GM21367 (cell line): ENCODE results near the gene COG4.

Experiments used
- ATAC-seq: cut with Tn5 transposase; IDR thresholded peaks from one replicate; pipeline ENCODE4 v1.9.1; 2021; ENCODE audit not compliant: unreplicated experiment

COG4 gene

DNA sequence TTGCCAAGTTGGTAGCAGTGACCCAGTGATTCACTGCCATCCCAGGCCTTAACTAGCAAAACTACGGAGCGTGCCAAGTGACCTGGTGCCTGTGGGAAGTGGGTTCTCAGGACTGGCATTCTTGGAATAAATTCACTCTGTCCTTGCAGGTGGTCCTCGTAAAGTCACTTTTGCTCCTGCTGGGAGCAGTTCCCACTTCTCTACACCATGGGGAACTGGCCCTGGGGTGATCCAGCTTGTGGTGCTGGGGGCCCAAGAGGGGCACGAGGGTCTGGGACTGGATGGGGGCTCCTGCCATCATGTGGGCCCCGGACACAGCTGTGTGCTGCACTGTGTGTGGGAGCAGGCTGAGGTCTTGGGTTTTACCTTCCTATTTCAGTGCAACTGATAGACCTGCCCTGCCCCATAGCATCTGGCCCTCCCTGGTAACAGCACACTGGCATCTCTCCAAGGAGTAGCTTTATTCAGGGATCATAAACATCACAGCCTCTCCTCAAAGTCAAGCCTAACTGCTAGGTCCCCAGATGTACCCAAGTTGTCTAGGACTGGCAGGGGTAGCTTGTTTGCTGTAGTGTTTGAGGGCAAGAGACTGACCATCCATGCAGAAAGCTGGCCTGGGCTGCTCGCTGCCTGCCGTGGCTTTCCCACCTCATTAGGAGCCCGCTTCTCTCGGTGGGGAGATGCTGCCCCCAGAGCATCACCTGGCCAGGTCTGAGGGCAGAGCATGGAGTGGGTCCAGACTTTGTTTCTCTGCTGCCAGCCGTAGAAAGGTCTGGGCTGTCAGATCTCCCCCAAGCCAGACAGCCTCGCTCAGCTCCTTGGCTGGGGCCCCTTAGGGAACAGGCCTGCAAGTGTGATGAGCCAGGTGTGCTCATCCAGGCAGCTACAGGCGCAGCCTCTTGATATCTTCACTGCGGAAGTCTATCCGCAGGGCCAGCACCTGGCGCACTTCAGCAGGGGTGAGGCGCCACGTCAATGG is 42.9 kb downstream of the COG4 start:
- ATAC-seq = no peak

DNA sequence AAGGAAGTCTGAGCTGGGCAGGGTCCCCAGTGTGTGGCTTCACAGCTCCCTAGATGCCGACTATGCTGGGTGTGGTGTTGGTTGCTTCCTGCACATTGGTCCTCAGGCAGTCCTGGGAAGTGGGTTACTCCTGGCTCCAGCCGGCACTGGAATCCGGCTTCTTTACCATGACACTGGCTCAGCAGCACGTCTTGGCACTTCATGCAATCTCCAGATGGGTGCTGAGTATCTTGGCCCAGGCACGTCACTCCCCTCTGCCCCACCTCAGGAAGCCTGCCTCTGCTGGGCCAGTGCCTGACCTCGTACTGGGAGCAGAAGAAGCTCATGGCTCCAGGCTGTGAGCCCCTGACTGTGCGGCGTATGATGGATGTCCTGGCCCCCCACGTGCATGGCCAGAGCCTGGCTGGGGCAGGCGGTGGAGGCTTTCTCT is 44.4 kb downstream of the COG4 start:
- no peak for ATAC-seq

DNA sequence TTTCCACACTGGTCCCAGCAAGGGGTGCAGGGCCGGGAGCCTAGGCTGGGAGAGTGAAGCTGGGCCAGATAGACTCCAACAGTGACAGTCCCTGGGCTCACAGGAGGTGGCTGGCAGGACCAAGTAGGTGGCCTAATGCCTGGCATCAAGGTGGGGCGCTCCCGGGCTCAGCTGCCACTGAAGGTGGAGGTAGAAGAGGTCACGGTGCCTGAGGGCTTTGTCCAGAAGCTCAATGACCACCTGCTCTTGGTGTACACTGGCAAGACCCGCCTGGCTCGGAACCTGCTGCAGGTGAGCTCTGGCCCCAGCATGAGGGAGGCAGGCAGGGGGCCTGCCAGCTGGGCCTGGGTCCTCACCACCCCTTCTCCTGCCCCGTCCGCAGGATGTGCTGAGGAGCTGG is 45.2 kb downstream of the COG4 start:
- no peak for ATAC-seq

DNA sequence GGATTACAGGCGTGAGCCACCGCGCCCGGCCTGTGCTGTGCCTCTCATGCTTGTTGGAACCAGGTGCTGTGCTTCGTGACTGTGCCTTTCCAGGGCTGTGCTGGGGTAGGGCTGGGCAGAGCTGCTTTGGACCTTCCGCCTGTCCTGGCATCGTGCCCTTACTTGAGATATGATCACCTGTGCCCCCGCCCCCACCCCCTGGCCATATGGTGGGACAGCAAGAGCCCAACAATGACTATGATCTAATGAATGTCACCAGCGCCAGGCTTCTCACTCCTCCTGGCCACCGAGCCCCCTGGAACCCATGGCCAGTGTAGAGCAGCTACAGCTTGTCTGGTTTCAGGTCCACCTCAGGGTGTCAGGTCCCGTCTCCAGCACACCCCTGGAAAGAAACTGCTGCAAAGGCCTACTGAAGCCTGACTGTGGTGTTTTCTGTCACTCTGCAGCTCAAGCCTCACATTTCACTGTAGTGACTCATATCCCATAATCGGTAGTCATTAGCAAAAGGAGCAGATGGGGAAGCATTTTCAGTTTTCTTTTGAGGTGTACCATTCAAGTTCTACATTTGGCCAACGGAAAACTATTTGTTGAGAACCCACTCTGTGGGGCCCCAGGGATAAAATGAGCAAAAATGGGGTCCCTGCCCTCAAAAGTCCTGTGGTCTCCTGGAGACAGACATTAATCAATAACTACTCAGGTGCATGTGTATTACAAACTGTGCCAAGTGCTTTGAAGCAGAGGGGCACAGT is 46.9 kb downstream of the COG4 start:
- peak; percentile 64 for ATAC-seq

DNA sequence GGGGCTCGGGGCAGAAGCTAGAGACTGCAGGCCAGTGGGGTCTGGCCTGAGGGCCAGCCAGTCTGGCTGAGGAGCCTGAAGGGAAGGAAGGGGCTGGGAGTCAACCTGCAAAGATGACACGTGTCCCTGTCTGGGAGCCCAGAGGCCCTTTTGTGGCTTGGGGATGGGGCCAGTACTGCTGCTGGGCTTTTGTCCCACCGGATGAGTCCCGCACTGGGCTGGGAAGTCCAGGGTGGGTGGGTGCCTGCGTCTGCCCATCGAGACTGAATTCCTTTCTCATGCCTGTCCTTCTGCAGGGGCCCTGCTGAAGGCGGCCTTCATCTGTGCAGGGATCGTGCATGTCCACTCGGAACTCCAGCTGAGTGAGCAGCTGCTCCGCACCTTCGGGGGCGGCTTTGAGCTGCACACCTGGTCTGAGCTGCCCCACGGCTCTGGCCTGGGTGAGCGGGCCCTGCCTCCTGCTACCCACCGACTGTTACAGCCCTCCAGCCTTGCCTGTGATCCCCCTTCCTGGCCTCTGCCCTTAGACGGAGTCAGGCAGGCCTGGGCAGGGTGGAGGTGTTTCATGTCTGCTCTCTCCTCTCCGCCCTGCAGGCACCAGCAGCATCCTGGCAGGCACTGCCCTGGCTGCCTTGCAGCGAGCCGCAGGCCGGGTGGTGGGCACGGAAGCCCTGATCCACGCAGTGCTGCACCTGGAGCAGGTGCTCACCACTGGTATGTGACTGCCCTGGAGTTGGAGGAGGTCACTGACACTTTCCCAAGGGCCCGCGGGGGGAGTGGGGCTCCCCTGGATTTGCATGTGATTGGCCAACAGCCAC is 48.1 kb downstream of the COG4 start:
- no peak for ATAC-seq

DNA sequence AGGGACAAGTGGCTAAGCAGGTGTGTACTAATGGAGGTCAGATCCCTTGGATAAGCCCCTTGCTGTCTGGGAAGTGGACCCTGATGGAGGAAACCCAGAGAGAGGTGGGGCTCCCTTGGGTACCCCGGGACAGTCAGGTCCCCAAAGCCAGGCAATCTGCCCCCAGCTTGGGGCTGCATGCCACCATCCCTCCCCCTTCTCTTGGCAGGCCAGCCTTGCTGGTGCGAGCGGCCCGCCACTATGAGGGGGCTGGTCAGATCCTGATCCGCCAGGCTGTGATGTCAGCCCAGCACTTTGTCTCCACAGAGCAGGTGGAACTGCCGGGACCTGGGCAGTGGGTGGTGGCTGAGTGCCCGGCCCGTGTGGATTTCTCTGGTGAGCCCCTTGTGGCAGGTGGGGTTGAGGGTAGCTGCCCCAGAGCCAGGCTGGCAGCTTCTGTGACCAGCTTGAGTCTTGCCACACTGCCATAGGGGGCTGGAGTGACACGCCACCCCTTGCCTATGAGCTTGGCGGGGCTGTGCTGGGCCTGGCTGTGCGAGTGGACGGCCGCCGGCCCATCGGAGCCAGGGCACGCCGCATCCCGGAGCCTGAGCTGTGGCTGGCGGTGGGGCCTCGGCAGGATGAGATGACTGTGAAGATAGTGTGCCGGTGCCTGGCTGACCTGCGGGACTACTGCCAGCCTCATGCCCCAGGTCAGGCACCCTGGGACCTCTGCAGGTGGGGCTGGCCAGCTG is 48.9 kb downstream of the COG4 start:
- ATAC-seq = no peak

DNA sequence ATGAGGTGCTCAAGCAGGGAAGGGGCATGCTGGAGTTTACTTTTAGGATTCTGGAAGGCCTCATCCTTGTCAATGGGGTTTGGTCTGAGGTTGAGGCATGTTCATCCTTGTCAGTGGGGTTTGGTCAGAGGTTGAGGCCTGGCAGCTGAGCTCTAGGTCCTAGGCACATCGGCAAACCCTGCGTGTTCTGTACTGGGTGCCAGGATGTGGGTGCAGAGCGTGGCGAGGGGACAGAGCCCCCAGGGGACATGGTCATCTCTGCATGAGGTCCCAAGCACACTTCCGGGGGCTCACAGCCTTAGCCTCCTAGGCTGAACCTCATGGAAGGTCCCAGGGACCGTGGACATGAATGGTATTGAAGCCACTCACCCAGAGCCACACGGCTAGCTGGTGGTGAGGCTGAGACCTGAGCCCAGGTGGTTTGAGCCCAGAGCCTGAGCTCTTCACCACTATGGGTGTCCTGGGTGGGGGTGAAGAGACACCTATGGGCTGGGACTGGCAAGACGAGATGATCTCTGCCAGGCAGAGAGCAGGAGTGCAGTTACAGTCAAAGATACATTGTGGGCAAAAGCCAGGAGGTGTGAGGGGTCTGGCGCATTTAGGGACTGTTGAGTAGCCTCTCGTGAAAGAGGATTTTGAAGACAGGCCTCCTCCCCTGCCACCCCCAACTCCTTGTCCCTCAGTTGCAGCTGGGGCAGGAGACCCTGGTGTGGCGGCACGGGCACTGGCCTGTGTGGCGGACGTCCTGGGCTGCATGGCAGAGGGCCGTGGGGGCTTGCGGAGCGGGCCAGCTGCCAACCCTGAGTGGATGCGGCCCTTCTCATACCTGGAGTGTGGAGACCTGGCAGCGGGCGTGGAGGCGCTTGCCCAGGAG is 49.7 kb downstream of the COG4 start:
- no peak for ATAC-seq

DNA sequence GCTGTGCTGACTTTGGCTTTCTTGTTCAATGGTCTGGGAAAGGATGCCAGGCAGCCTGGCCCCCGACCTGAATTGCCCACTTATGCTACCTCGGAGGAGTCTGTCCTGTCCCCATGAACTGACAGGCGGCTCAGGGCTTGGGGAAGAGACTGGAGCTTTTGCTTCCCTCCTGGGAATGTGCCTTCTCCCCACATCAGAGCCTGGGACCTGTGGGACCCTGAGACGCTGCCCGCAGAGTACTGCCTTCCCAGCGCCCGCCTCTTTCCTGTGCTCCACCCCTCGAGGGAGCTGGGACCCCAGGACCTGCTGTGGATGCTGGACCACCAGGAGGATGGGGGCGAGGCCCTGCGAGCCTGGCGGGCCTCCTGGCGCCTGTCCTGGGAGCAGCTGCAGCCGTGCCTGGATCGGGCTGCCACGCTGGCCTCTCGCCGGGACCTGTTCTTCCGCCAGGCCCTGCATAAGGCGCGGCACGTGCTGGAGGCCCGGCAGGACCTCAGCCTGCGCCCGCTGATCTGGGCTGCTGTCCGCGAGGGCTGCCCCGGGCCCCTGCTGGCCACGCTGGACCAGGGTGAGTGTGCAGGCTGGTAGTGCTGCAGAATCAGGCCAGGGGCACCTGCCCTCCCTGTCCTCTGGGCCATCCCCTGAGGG is 50.4 kb downstream of the COG4 start:
- ATAC-seq = no peak

DNA sequence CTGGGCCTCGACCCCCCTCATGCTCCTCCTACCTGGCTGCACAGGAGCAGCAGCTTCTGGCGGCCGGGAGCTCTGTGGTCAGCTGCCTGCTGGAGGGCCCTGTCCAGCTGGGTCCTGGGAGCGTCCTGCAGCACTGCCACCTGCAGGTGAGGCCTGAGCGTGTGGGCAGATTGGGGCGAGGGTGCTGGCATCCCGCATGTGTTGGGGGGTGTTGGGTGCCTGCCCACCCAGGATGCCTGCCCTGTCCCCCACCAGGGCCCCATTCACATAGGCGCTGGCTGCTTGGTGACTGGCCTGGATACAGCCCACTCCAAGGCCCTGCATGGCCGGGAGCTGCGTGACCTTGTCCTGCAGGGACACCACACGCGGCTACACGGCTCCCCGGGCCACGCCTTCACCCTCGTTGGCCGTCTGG is 52.4 kb downstream of the COG4 start:
- no peak for ATAC-seq

DNA sequence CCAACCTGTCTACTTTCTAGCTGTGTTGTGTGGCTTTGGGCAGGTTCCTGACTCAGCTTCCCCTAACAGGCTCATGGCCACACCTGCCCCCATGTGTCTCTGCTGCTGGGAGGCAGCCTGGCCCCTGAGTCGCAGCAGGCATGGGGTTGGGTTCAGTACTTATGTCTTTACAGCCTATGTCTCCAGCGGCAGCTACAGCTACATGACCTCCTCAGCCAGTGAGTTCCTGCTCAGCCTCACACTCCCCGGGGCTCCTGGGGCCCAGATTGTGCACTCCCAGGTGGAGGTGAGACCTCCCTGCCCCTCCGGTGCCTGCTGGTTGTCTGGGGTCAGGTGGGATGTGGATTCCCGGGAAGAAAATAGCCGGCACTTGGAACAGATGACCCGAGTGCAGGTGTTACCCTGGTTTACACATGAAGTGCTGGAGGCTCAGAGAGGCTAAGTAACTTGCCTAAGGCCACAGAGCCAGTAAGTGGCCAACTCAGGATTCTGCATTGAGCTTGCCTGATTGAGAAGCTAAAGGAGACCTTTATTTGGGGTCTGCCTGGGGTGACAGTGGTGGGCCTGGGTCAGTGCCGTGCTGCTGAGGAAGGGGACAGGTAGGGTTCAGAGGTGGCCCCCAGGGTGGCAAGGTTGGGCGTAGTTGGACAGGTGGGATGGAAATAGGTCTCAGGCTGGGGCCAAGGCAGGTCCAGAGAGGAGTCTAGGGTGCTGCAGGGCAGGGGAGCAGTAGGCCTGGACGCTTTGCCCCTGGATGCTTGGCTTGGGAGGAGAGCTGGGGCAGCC is 53.0 kb downstream of the COG4 start:
- ATAC-seq = no peak

DNA sequence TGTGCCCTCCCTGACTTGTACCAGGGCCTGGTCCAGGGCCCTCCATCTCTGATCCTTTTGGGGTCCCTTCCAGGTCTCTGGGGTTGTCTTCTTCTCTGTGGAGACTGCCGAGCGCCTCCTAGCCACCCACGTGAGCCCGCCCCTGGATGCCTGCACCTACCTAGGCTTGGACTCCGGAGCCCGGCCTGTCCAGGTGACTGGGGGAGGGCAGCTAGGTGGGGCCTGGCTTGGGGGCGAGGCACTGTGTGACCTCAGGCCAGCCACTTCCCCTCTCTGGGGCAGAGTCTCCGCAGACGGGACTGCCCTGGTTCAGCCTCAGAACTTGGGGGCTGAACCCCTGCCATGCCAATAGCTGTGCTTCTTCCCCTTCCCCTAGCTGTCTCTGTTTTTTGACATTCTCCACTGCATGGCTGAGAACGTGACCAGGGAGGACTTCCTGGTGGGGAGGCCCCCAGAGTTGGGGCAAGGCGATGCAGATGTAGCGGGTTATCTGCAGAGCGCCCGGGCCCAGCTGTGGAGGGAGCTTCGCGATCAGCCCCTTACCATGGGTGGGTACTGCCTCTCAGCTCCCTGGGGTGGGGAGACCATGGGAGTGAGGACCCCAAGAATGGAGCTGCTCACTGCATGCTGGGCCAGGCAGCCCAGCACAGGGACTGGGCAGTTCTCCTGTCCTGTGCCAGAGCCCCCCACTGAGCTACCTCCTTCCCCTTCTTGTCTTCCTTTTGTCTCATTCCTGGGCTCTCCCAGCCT is 54.4 kb downstream of the COG4 start:
- ATAC-seq = no peak

DNA sequence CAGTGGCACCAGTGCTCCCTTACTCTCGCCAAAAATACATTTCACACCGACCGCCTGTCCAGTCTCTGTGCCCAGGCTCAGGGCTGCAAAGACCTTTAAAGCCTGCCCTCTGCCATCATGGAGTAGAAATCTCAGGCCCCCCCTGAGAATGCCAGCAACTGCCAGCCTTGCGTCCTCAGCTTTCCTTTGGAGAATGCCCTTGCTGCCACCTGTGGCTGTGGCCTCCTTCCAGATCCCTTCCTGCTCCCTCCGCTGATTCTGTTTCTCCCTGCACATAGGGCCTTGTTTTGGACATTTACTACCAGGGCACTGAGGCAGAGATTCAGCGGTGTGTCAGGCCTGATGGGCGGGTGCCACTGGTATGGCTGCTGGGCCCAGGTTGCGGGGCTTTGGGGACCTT is 55.7 kb downstream of the COG4 start:
- ATAC-seq = no peak

DNA sequence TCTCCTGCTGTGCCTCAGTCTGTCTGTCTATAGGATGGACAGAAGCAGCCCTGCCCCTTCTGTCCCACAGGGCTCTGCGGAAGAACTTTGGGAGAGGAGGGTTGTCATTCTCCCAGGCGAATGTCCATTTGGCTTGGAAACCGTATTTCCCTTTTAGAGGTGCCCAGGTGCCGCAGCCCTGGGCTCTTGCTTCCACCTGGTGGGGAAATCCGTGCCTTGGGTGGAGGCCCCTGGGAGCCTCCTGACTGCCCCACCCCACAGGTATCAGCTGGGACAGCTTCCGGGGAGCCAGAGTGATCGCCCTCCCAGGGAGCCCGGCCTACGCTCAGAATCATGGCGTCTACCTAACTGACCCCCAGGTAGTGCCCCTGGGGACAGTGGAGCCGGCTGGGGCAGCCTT is 56.2 kb downstream of the COG4 start:
- no peak for ATAC-seq

DNA sequence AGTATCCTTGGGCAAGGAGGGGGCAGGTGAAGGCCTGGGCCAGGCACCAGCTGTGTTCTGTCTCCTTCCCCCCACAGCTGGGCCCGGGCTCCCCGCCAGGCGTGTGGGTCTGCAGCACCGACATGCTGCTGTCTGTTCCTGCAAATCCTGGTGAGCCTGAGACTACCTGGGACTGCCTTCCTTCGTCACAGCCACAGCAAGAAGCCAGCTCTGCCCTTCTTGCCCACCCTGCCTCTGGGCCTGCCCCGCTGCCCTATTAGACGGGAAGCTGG is 56.6 kb downstream of the COG4 start:
- no peak for ATAC-seq

DNA sequence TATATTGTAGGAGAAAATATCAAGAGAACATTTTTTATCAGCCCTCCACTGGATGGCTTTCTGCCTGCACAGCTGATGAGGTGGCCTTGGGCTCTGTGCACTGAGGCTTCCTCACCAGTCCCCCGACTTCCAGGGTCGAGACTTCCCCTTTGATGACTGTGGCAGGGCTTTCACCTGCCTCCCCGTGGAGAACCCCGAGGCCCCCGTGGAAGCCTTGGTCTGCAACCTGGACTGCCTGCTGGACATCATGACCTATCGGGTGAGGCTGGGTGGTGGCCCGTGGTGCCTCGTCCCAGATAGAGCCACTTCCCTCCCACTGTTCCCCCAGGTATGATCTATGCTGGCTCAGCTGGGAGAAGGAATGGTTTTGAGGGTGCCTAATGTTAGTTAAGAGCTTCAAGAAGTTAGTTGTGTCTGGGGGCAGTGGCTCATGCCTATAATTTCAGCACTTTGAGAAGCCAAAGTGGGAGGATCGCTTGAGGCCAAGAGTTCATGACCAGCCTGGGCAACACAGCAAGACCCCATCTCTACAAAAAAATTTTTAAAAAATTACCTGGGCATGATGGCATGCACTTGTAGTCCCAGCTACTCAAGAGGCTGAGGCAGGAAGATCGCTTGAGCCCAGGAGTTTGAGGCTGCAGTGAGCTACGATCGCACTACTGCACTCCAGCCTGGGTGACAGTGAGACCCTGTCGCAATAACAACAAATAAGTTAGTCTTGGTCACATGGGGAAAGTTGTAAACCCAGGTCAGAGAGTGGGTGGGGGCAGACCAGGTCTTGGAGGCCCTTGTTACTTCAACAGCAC is 57.2 kb downstream of the COG4 start:
- no peak for ATAC-seq

DNA sequence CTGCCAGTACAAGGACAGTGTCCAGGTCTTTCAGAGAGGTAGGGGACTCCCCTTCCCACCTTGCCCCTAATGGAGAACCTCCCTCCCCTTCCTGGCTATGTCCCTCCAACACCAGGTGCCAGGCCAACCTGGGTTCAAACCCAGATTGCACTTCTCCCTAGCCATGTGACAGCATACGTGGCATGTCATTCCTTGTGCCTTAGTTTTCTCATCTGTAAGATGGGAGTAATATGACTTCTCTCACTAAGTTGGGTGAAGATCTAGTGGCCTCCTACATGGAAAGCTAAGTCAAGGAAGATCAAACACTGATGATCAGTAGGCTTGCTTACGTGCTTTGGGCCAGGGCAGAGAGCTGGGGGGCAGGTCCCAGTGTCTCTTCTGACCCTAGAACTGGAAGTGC is 60.1 kb downstream of the COG4 start:
- ATAC-seq = no peak

DNA sequence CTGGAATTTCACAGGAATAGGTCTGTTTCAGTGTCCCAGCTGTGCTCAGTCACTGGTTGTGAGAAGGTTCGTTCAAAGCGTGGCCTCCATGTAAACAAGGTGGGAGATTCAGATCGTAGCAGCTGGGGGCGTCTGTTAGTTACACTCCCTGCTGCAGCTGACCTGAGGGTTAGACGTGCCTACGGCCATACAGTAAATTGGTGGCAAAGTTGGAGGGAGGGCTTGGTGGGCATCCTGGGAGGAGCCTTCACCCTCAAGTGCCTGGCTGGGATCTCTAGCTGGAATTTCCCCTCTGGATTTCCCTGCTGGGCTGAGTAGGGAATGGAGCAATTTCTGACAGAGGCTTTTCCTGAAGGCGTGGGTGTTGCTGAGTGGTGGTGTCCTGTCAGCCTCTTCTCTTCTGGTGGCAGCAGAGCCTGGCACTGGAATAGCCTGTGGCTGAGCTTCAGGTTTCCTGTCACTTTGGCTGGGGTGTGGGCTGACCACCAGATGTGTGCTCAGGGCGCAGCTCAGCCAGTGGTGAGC is 62.6 kb downstream of the COG4 start:
- ATAC-seq = no peak
